Gastroesophageal sphincter (tissue), 4 donors: ENCODE results near the gene GLI3. TPM values are rescaled to one million over a fixed set of nuclear protein-coding genes. Genes with fewer than 3 reads are reported as not detected.

Experiments used
- ATAC-seq: fragments of 150-250 bp; one replicate; pipeline ENCODE4 v1.9.1; 2016; ENCODE audit warnings: mild to moderate bottlenecking, moderate library complexity
- H3K27ac ChIP-seq, 4 donors: fragments of 200-600 bp; sonication (generic) in 3 of 4; 1 replicate in 3 of 4; 2 replicates in 1 of 4; pipeline ENCODE4 v1.5.1; 2016 to 2019
- H3K27me3 ChIP-seq: fragments of 200-600 bp; sonication (generic); one replicate; pipeline ENCODE4 v1.5.1; 2019
- H3K36me3 ChIP-seq, 2 donors: fragments of 200-600 bp; sonication (generic); one replicate each; pipeline ENCODE4 v1.5.1; 2019; ENCODE audit warnings: control low read depth in 1 of 2
- H3K4me1 ChIP-seq, 3 donors: fragments of 200-600 bp; sonication (generic); 1 replicate in 2 of 3; 2 replicates in 1 of 3; pipeline ENCODE4 v1.5.1; 2016 to 2019; ENCODE audit warnings: control low read depth in 2 of 3
- H3K4me3 ChIP-seq, 2 donors: fragments of 200-600 bp; sonication (generic); one replicate each; pipeline ENCODE4 v1.5.1; 2019; ENCODE audit warnings: mild to moderate bottlenecking in 1 of 2, moderate library complexity in 1 of 2
- H3K9me3 ChIP-seq, 3 donors: fragments of 200-600 bp; sonication (generic); one replicate each; pipeline ENCODE4 v1.5.1; 2017 to 2019; ENCODE audit warnings: control low read depth in 2 of 3
- EP300 ChIP-seq: sonication (generic); formaldehyde crosslinking; IDR thresholded peaks from one replicate; pipeline ENCODE4 v1.6.1; 2017; ENCODE audit warnings: antibody characterized with exemption, mild to moderate bottlenecking
- POLR2A ChIP-seq, 2 donors: fragments of 450-650 bp; IDR thresholded peaks; one replicate each; pipeline ENCODE4 v1.6.1; 2017; ENCODE audit warnings: antibody characterized with exemption in 2 of 2, mild to moderate bottlenecking in 2 of 2, moderate library complexity in 1 of 2
- POLR2AphosphoS5 ChIP-seq: sonication (generic); formaldehyde crosslinking; IDR thresholded peaks from one replicate; pipeline ENCODE4 v1.6.1; 2017; ENCODE audit warnings: antibody characterized with exemption
- WGBS, 2 donors: methylation state at CpG; one replicate each; pipeline ENCODE4 v1.1.5; 2018; ENCODE audit warnings: low coverage in 1 of 2; 5-methylcytosine and 5-hydroxymethylcytosine counted together
- total RNA-seq, 4 donors: library from RNA; depleted of rRNA; stranded (reverse); fragments of >200 nt; gene quantifications; one replicate each; pipeline ENCODE4 v1.1.0, GENCODE V29; 2016
- TF ChIP-seq, protein P1 (sequence below), 4 experiments: fragments of 200-600 bp in 2 of 4; fragments of 450-650 bp in 2 of 4; sonication (generic) in 1 of 4; IDR thresholded peaks; one replicate each; pipeline ENCODE4 v1.5.1; 2017 to 2019; ENCODE audit warnings: antibody characterized with exemption in 4 of 4, mild to moderate bottlenecking in 2 of 4, moderate library complexity in 2 of 4

The GLI3 gene
- total RNA-seq, 4 donors from 2014 or later = 7.3 to 18.2 (median 12.6) TPM

DNA sequence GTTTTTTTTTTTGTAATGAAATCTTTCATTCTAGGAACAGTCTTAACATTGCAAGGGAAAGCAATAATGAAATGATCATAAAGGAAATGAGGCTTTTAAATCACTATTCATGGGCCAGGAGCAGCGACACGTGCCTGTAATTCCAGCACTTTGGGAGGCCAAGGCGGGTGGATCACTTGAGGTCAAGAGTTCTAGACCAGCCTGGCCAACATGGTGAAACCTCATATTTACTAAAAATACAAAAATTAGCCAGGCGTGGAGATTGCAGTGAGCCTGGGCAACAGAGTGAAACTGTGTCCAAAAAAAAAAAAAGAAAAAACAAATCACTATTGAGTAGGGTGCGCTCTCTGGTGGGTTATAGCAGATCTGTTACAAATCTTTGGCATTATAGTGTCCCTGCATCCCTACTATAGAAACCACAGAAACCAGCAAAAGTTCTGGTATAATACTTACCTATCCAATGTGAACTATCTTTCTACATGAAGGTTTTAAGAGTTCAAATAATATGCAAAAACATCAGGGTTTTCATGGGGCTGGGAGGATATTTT, 72.1 kb downstream of the GLI3 start:
- 86 to 89% methylated on average over 5 of the region's 5 CpGs for WGBS, 2 donors

DNA sequence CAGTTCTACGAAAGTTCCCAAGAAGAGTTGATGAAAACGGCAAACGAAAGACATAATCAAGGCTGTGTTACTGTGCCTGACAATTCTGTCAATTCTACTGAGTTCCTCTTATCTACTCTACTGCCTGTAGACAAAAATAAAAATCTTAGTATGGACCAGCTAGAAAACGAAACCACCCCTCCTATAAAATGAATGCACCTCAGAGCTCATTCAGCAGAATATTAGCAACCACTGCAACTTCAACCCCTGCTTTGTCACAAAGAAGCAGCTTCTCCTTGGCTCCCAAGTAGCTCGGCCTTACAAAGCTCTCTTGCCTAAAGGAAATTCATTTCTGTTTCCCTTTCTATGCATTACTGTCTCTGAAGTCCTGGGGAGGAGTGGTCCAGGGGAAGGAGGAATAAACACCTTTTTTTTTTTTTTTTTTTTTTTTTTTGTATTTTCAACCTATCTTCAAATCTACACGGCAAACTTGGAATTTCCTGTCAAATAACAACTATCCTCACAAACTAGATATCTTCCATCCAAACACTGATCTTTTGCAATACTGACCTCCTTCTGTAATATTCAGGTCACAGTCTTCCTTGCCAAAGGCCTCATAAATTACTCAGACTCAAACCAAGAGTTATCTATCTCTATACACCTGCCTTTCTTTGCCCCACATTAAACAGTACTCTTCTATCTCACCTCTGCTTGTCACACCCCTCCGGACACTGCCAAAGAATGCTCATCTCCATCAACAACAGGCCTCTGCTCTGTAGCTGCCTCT, 74.3 kb downstream of the GLI3 start:
- H3K4me3 ChIP-seq = no peak overlapping the region
- no peak for TF ChIP-seq POLR2A (IDR thresholded peaks at IDR 0.05)
- TF ChIP-seq, protein P1, sequence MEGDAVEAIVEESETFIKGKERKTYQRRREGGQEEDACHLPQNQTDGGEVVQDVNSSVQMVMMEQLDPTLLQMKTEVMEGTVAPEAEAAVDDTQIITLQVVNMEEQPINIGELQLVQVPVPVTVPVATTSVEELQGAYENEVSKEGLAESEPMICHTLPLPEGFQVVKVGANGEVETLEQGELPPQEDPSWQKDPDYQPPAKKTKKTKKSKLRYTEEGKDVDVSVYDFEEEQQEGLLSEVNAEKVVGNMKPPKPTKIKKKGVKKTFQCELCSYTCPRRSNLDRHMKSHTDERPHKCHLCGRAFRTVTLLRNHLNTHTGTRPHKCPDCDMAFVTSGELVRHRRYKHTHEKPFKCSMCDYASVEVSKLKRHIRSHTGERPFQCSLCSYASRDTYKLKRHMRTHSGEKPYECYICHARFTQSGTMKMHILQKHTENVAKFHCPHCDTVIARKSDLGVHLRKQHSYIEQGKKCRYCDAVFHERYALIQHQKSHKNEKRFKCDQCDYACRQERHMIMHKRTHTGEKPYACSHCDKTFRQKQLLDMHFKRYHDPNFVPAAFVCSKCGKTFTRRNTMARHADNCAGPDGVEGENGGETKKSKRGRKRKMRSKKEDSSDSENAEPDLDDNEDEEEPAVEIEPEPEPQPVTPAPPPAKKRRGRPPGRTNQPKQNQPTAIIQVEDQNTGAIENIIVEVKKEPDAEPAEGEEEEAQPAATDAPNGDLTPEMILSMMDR (IDR thresholded peaks at IDR 0.05) = no peak
- no peak for TF ChIP-seq POLR2AphosphoS5
- TF ChIP-seq EP300 = no peak
- no peak overlapping the region for H3K27ac ChIP-seq
- no peaks in the 10 kb centered on the region for H3K9me3 ChIP-seq
- H3K27me3 ChIP-seq = no peaks in the 10 kb centered on the region
- peaks cover 0 to 41% (median 0%) of the 10 kb centered on the region in 3 donors for H3K4me1 ChIP-seq
- H3K36me3 ChIP-seq = no peaks in the 10 kb centered on the region
- WGBS, 2 donors = 61 to 68% methylated on average over 5 to 7 of the region's 7 CpGs
- ATAC-seq = no peak

More for the DNA sequence above, 72.1 kb downstream of the GLI3 start:
- ATAC-seq = no peak
- Histone ChIP-seq H3K9me3 (no peaks in the 10 kb centered on the region), H3K4me1 (peaks cover 0 to 34% (median 0%) of the 10 kb centered on the region in 3 donors), H3K27ac (no peak overlapping the region), H3K4me3 (no peak overlapping the region), H3K27me3 (no peaks in the 10 kb centered on the region), H3K36me3 (no peaks in the 10 kb centered on the region)
- no peak for TF ChIP-seq EP300
- TF ChIP-seq, protein P1 (IDR thresholded peaks at IDR 0.05) = no peak
- TF ChIP-seq POLR2A (IDR thresholded peaks at IDR 0.05) = no peak
- no peak for TF ChIP-seq POLR2AphosphoS5

DNA sequence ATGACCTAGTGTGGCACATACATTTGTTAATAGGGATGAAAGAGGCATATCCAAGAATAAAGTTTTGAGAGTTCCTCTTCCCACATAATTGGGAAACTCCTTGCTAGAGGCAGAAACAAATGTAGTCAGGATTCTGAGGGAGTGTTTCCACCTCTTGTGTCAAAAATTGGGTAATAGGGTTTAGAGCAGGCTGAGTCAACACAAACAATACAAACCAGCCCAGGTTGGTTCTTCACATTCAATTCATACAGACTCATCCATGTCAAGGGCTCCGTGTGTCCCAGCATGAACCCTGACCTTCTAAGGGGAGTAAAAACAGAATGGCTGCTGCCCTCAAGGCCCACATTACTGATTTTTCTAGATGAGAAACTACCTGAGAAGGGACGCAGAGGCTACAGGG, 75.3 kb downstream of the GLI3 start:
- no peaks in the 10 kb centered on the region for H3K27me3 ChIP-seq
- no peak overlapping the region for H3K27ac ChIP-seq
- TF ChIP-seq EP300 = no peak
- TF ChIP-seq POLR2A (IDR thresholded peaks at IDR 0.05) = no peak
- TF ChIP-seq, protein P1 (IDR thresholded peaks at IDR 0.05) = no peak
- TF ChIP-seq POLR2AphosphoS5 = no peak
- ATAC-seq = peak; percentile 64
- peaks cover 0 to 35% (median 0%) of the 10 kb centered on the region in 3 donors for H3K4me1 ChIP-seq
- H3K4me3 ChIP-seq = no peak overlapping the region
- 100% methylated on average over 2 of the region's 2 CpGs; no CpG with 5 or more reads in 1 of the 2 donors for WGBS, 2 donors
- no peaks in the 10 kb centered on the region for H3K9me3 ChIP-seq
- no peaks in the 10 kb centered on the region for H3K36me3 ChIP-seq

DNA sequence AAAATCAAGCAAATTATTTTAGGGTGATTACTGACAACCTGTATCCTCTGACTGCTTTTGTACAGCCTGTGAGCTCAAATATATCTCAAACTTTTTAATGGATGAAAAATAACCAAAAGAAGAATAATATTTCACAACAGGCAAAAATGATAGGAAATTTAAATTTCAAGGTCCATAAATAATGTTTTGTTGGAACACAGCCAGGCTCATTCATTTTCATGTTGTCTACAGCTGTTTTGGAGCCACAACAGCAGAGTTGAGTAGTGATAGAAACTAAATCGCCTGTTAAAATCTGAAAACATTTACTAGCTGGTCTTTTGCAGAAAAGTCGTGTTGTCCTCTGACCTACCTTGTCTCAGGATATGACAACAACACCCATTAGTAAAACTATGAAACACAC, 75.9 kb downstream of the GLI3 start:
- Histone ChIP-seq H3K27ac (no peak overlapping the region), H3K4me3 (no peak overlapping the region), H3K27me3 (no peaks in the 10 kb centered on the region), H3K36me3 (no peaks in the 10 kb centered on the region), H3K9me3 (no peaks in the 10 kb centered on the region), H3K4me1 (peaks cover 0 to 40% (median under 1%) of the 10 kb centered on the region in 3 donors)
- WGBS, 2 donors = 53% methylated on average over 2 of the region's 2 CpGs
- no peak for ATAC-seq
- TF ChIP-seq POLR2AphosphoS5 (no peak), EP300 (no peak), POLR2A (IDR thresholded peaks at IDR 0.05) (no peak)
- TF ChIP-seq, protein P1 (IDR thresholded peaks at IDR 0.05) = no peak

DNA sequence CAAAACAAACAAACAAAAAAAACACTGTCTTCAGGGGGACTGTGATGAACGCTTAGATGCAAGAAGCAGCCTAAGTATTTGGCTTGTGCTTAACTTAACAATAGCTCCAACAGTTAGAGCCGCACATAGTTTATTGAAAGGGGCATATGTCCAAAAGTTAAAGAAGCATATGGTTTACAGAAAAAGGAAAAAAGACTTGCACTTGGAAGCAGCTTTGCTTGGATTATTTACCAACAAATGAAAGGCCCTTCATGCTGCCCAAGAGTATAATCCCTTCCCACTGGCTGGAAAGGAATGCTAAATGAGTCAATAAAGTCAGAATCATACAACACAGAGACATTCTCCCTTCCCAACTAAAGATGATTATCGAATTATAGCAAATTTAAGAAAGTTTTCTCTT, 77.9 kb downstream of the GLI3 start:
- no peak for TF ChIP-seq EP300
- TF ChIP-seq POLR2A (IDR thresholded peaks at IDR 0.05) = no peak
- TF ChIP-seq POLR2AphosphoS5 = no peak
- TF ChIP-seq, protein P1 (IDR thresholded peaks at IDR 0.05) = no peak

More for the DNA sequence above, 77.9 kb downstream of the GLI3 start:
- WGBS, 2 donors = 44 to 50% methylated on average over 3 of the region's 3 CpGs
- ATAC-seq = no peak
- H3K4me1 ChIP-seq = peaks cover 0 to 57% (median 10%) of the 10 kb centered on the region in 3 donors
- no peaks in the 10 kb centered on the region for H3K36me3 ChIP-seq
- no peaks in the 10 kb centered on the region for H3K9me3 ChIP-seq
- H3K27ac ChIP-seq = no peak overlapping the region
- H3K4me3 ChIP-seq = no peak overlapping the region
- no peaks in the 10 kb centered on the region for H3K27me3 ChIP-seq
